Spleen (tissue), 7 donors: ENCODE data around the gene SCNN1G.

ENCODE experiments used
- CTCF ChIP-seq, 11 experiments: fragments of 200-600 bp in 7 of 11; fragments of 450-650 bp in 4 of 11; sonication (generic) in 4 of 11; IDR thresholded peaks in 8 of 11; conservative IDR thresholded peaks in 3 of 11; 1 replicate in 7 of 11; 2 replicates in 4 of 11; pipeline versions ENCODE4 v1.4.0 to v1.8.0; 2016 to 2021; ENCODE audit warnings: antibody characterized with exemption in 11 of 11, inconsistent platforms in 4 of 11, mild to moderate bottlenecking in 1 of 11
- POLR2A ChIP-seq, 3 donors: fragments of 450-650 bp; IDR thresholded peaks; one replicate each; pipeline ENCODE4 v1.5.1; 2017; ENCODE audit warnings: antibody characterized with exemption in 3 of 3, mild to moderate bottlenecking in 1 of 3
- POLR2AphosphoS5 ChIP-seq, 3 donors: sonication (generic); formaldehyde crosslinking; IDR thresholded peaks; one replicate each; pipeline ENCODE4 v1.5.1; 2017; ENCODE audit warnings: antibody characterized with exemption in 3 of 3
- donor health status: DM: no; HTN: no; CAD: no; lungs with moderate emphysema.
- donor health status: DM: no; HTN: no; CAD: no.
- donor health status: DM: no; HTN: no; CAD: no.

DNA sequence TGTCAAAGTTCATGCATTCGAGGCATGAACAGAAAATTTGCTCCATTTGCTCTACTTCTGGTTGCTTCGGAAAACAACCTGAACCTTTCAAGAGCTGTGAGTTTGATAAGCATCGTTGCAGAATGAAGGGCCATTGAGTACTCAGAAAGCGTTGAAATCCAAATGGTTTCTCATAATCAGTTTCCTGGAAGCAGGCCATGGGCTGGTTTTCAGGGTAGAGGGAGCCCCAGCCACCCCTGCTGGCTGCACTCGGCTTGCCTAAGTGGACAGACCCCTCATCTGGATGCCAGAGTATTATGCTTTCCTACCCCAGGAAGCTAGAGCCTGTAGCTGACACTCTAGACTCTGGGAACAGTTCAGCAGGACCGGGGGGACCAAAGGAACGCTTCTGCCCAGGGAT is 24.4 kb downstream of the SCNN1G start:
- no peak for TF ChIP-seq POLR2AphosphoS5 (IDR thresholded peaks at IDR 0.05)
- TF ChIP-seq CTCF (IDR thresholded peaks at IDR 0.05 in 8 of 11, conservative IDR thresholded peaks at IDR 0.05 in 3 of 11), result no peak
- no peak for TF ChIP-seq POLR2A (IDR thresholded peaks at IDR 0.05)
